OCI-LY3 (cell line): ENCODE results near the gene PDIK1L.

Experiments
- H2AFZ ChIP-seq: fragments of 200-600, 300-600 bp; shearing (Covaris generic); 2 replicates; pipeline ENCODE4 v1.6.0; 2014; ENCODE audit warnings: antibody characterized with exemption, low read depth, low read length
- H3K27ac ChIP-seq: fragments of 200-600, 300-600 bp; sonication (generic); 2 replicates; pipeline ENCODE4 v1.5.1; 2014; ENCODE audit warnings: mild to moderate bottlenecking, low read length, moderate library complexity, mixed read lengths
- H3K27me3 ChIP-seq: fragments of 200-600, 300-600 bp; sonication (generic); 2 replicates; pipeline ENCODE4 v1.6.1; 2014; ENCODE audit warnings: low read depth, low read length, mixed read lengths
- H3K36me3 ChIP-seq: fragments of 200-600, 300-600 bp; sonication (generic); replicated peaks from 2 replicates; pipeline ENCODE3; 2014; ENCODE audit warnings: low read depth, low read length, mixed read lengths
- H3K4me1 ChIP-seq: fragments of 300-600, 200-600 bp; sonication (generic); 2 replicates; pipeline ENCODE4 v1.6.1; 2014; ENCODE audit warnings: low read length, mixed read lengths
- H3K4me2 ChIP-seq: fragments of 200-600, 300-600 bp; sonication (generic); 2 replicates; pipeline ENCODE4 v1.6.1; 2014; ENCODE audit warnings: low read length, mixed read lengths
- H3K4me3 ChIP-seq: fragments of 300-600, 200-600 bp; sonication (generic); 2 replicates; pipeline ENCODE4 v1.5.1; 2014; ENCODE audit warnings: antibody characterized with exemption, mild to moderate bottlenecking, low read length, moderate library complexity
- H3K79me2 ChIP-seq: fragments of 300-600, 200-600 bp; shearing (Covaris generic); 2 replicates; pipeline ENCODE4 v1.6.1; 2014; ENCODE audit warnings: mild to moderate bottlenecking, low read length, mixed read lengths
- H3K9ac ChIP-seq: fragments of 300-600, 200-600 bp; shearing (Covaris generic); 2 replicates; pipeline ENCODE4 v1.6.0; 2014; ENCODE audit warnings: mild to moderate bottlenecking, low read length, moderate library complexity
- H3K9me3 ChIP-seq: fragments of 200-600, 300-600 bp; shearing (Covaris generic); 2 replicates; pipeline ENCODE4 v1.6.1; 2014; ENCODE audit warnings: low read length, mixed read lengths; ENCODE audit not compliant: insufficient read depth
- H4K20me1 ChIP-seq: fragments of 200-600, 300-600 bp; sonication (generic); 2 replicates; pipeline ENCODE4 v1.6.1; 2016; ENCODE audit warnings: low read length, mixed read lengths; ENCODE audit not compliant: insufficient read depth
- EZH2phosphoT487 ChIP-seq: fragments of 200-600 bp; shearing (Covaris generic); IDR thresholded peaks from 2 replicates; pipeline ENCODE4 v1.6.1; 2018; ENCODE audit warnings: antibody characterized with exemption, mixed run types, low read depth
- TF ChIP-seq, protein P1 (sequence below): fragments of 200-600, 300-600 bp; sonication (generic); IDR thresholded peaks from 2 replicates; pipeline ENCODE4 v1.5.1; 2014; ENCODE audit warnings: antibody characterized with exemption, low read length, low read depth

Gene PDIK1L

DNA sequence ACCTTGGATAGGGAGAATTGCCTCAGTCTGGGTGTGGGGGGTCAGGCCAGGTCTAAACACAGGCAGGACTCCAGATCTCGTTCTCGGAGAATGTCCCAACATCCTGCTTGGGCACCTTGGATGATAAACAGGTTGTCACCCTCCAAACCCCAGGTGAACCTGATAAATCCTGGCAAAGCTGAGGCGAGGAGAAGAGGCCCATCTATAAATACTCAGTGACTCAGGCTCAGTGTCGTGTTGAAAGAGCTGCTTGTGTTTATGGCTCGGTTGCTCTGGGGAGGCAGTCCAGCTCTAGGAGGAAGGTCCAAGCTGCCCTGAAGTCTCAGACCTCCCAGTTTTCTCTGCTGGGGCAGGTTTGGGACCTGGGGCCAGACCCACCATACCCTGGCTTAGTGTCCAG is 28.4 kb upstream of the PDIK1L start:
- Histone ChIP-seq H3K36me3 (no peaks in the 10 kb centered on the region), H3K27ac (no peak overlapping the region), H3K4me3 (no peak overlapping the region), H3K4me1 (no peaks in the 10 kb centered on the region), H3K79me2 (no peaks in the 10 kb centered on the region), H3K27me3 (0 out of 2 replicates have a peak, but pooled peaks cover 5% of the 10 kb centered on the region), H2AFZ (no peak overlapping the region), H3K9ac (no peak overlapping the region), H3K9me3 (no peaks in the 10 kb centered on the region), H4K20me1 (no peaks in the 10 kb centered on the region), H3K4me2 (no peak overlapping the region)
- TF ChIP-seq, protein P1, sequence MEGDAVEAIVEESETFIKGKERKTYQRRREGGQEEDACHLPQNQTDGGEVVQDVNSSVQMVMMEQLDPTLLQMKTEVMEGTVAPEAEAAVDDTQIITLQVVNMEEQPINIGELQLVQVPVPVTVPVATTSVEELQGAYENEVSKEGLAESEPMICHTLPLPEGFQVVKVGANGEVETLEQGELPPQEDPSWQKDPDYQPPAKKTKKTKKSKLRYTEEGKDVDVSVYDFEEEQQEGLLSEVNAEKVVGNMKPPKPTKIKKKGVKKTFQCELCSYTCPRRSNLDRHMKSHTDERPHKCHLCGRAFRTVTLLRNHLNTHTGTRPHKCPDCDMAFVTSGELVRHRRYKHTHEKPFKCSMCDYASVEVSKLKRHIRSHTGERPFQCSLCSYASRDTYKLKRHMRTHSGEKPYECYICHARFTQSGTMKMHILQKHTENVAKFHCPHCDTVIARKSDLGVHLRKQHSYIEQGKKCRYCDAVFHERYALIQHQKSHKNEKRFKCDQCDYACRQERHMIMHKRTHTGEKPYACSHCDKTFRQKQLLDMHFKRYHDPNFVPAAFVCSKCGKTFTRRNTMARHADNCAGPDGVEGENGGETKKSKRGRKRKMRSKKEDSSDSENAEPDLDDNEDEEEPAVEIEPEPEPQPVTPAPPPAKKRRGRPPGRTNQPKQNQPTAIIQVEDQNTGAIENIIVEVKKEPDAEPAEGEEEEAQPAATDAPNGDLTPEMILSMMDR, result no peak
- no peak for TF ChIP-seq EZH2phosphoT487

DNA sequence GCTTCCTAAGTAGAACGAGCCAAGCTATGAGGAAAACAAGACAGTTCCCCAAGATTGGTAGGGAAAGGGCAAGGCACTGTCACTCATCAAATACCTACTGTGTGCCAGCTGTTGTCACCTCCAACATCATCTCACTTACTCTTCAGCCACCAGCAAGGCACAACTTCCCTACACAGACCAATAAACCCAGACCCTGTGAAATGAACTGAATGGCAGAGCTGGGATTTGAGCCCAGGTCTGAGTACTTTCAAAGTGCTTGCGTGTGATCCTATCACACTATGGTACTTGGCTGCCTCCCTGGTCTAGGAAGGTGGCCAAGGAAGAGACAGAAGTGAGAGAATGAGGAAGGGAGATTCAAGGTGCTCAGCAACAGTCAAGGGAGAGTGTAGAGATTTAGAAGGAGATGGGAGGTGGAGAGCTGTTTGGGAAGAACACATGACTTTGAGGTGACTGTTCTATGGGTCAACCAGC is 27.5 kb upstream of the PDIK1L start:
- no peak overlapping the region for H2AFZ ChIP-seq
- H3K9ac ChIP-seq, result no peak overlapping the region
- H3K9me3 ChIP-seq, result no peaks in the 10 kb centered on the region
- H4K20me1 ChIP-seq, result no peaks in the 10 kb centered on the region
- TF ChIP-seq, protein P1, result no peak
- no peak for TF ChIP-seq EZH2phosphoT487
- no peaks in the 10 kb centered on the region for H3K36me3 ChIP-seq
- no peak overlapping the region for H3K4me3 ChIP-seq
- 0 out of 2 replicates have a peak, but pooled peaks cover 5% of the 10 kb centered on the region for H3K27me3 ChIP-seq
- H3K4me2 ChIP-seq, result no peak overlapping the region
- no peaks in the 10 kb centered on the region for H3K79me2 ChIP-seq
- H3K4me1 ChIP-seq, result no peaks in the 10 kb centered on the region
- no peak overlapping the region for H3K27ac ChIP-seq

DNA sequence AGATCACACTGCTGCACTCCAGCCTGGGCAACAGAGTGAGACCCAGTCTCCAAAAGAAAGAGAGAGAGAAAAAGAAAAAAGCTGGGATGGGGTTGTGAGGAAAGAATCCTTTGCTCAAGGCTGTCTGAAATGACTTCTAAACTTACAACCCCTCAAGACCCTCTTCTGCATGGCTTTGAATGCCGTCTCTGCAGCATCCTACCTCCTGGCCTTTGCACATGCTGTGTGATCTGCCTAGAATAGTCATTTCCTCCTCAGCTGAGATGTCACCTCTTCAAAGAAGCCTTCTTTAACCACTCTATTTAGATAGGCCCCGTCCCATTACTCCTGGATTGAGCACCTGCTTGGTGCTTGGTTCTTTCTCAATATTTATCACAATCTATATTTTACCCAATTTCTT is 26.8 kb upstream of the PDIK1L start:
- Histone ChIP-seq H4K20me1 (no peaks in the 10 kb centered on the region), H3K9ac (no peak overlapping the region), H3K79me2 (no peaks in the 10 kb centered on the region), H3K27me3 (0 out of 2 replicates have a peak, but pooled peaks cover 5% of the 10 kb centered on the region), H3K27ac (no peak overlapping the region), H3K36me3 (no peaks in the 10 kb centered on the region), H2AFZ (no peak overlapping the region), H3K9me3 (no peaks in the 10 kb centered on the region), H3K4me2 (no peak overlapping the region), H3K4me1 (no peaks in the 10 kb centered on the region), H3K4me3 (no peak overlapping the region)
- TF ChIP-seq EZH2phosphoT487, result no peak
- TF ChIP-seq, protein P1, result no peak

DNA sequence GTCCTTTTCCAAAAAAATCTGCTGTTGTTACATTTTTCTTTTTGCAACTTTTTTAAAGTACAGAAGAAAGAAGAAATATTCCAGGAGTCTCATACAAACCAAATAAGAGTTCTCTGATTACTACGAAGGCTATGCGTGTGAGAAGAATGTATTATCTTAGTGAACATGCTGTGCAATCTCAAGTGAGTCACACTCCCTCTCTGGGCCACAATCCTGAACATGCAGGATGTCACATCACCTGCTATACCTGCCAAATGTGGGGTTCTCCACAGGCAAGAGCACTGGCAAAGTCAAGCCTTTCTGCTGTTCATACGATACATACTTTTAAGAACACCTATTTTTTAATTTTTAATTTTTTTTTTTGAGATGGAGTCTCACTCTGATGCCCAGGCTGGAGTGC is 22.5 kb upstream of the PDIK1L start:
- Histone ChIP-seq H2AFZ (no peak overlapping the region), H3K4me1 (no peaks in the 10 kb centered on the region), H3K9ac (no peak overlapping the region), H3K36me3 (no peaks in the 10 kb centered on the region), H3K79me2 (no peaks in the 10 kb centered on the region), H3K4me2 (no peak overlapping the region), H3K9me3 (no peaks in the 10 kb centered on the region), H4K20me1 (no peaks in the 10 kb centered on the region), H3K4me3 (no peak overlapping the region), H3K27me3 (no peaks in the 10 kb centered on the region), H3K27ac (no peak overlapping the region)
- TF ChIP-seq, protein P1, result no peak
- TF ChIP-seq EZH2phosphoT487, result no peak
